ENCODE data around the gene PDCD10.

DNA sequence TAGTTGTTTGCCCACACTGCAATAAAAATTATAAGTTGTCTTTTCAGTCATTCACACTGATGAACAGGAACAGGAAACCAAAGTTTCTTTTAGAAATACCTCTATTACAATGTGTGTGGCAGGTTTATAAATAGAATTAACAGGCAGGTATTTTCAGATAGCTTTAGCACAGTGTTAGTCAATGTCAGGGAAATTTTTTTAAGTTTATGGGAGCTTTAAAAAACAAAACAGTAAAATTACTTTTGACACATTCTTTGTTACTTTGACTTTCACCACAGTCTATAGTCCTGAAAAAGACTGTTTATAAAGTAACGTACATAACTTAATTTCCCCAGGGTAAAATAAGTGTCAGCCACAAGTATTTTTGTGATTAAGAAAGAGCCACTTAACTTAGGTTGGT, 38.9 kb upstream of the PDCD10 start:
- TF ChIP-seq PATZ1 (CRISPR knock-in tag; IDR thresholded peaks at IDR 0.05; ENCODE audit: borderline replicate concordance), result no peak
- TF ChIP-seq RARB (CRISPR knock-in tag; IDR thresholded peaks at IDR 0.05), result no peak
- no peak for TF ChIP-seq CSDC2 (CRISPR knock-in tag; IDR thresholded peaks at IDR 0.05)

Measured in SK-N-SH treated with all-trans-retinoic acid at 6 μM for 48 hours (cell line).